Activated CD4-positive, CD25-positive, alpha-beta regulatory T cell treated with anti-CD3 and anti-CD28 coated beads, Interleukin-2, amount 50 U/mL, for 24 hours (primary cell): Measurements from ENCODE around the gene DPYD.
A peak's percentile ranks its signal among the peaks of the same experiment; 100 is the strongest.

Source experiments
- ATAC-seq, 2 donors: fragments of 150-1000 bp; cut with Tn5 transposase; one replicate each; pipeline ENCODE4 v1.10.0; 2021; ENCODE audit warnings: mild to moderate bottlenecking in 1 of 2, moderate library complexity in 1 of 2

The DPYD gene

DNA sequence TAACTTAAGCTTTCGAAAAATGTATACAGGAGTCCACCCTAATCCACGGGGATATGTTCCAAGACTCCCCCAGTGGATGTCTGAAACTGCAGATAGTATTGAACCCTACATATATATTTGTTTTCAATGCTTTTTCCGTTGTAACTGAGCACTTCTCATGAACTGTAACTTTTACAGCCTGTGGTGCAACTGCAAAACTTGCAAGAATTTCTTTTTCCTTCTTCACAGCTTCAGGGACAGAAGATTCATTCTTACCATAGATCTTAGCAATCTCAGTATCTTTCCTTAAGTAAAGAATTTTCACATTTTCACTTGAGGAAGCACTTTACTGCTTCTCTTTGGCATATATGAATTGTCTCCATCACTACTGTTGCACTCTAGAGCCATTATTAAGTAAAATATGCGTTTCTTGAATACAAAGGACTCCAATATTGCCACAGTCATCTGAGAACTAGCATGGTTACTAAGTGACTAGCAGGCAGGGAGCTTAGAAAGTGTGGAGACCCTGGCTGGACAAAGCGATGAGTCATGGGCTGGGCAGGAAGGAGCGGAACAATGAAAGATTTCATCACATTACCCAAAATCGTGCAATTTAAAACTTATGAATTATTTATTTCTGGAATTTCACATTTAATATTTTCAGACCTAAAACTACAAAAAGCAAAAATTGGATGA is 14.1 kb downstream of the DPYD start:
- no peak for ATAC-seq

- no peak for ATAC-seq
These were observed 15.5 kb downstream of the DPYD start for GRCh38 chr1:97905141-97905940.

- peak in 1 of 2 donors; percentile 24 for ATAC-seq
These were observed 16.3 kb downstream of the DPYD start for GRCh38 chr1:97904534-97904933.

DNA sequence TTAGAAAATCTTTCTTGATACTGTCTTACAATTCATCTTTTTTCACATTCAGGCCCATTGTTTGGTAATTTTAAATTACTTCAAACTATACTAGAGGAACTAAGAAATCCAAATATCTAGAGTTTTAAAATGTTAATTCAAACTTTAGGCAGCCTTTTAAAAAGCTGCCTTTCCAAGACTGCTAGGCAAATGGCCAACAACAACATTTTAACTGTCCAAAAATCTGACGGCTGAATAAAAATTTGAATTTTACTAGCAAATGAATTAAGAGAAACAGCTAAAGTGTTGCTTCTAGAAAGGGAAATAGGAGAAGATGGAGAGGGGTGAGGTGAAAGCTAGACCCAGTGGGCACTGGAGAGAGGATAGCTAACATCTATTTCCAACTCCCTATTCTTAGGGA is 17.2 kb downstream of the DPYD start:
- no peak for ATAC-seq

DNA sequence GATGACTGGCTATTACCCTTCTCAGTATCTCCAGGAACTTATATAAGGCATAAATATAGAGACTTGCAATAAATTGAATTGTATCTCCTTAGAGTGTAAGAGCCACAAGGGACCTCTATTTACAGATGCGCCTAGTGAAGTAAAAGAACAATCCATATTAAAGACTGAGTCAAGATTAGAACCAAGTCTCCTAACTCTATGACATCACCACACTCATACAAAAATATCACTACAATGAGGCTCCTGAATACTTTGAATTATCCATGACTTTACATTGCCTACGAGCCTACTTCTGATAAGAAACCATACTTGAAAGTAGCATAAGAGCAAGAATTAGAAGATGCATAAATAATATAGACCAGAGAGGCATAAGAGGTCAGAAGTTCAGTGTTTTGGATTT is 18.8 kb downstream of the DPYD start:
- no peak for ATAC-seq

DNA sequence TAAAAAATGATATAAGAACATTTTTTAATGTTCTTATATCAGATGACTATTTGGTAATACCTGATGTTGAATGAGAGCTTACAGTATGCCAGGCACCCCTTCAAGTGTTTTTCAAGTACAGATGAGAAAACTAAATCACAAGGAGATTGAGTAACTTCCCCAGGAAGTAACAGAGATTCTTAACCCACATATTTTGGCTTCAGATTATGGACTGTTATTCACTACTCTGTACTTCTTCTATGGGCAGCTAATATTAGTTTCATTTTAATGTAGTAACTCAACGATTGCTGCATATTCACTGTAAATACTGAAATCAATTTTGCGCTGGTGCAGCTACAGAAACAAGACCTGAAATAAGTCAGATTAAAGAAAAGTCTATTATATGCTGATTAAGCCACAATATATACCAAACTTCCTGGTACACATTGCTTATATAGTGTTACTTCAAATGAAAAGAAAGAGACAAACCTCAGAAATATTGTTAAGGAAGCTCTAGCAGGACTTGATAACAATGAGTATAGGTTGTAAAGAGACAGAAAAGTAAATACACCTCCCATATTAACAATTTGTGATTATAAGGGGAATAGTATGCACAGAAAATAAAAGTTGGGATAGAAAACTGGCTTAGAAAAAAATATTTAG is 19.7 kb downstream of the DPYD start:
- no peak for ATAC-seq

- ATAC-seq: no peak
These were observed 21.9 kb downstream of the DPYD start for GRCh38 chr1:97898948-97899347.

- no peak for ATAC-seq
These were observed 25.6 kb downstream of the DPYD start for GRCh38 chr1:97895278-97895677.

- no peak for ATAC-seq
These were observed 27.0 kb downstream of the DPYD start for GRCh38 chr1:97893844-97894243.

GRCh38 chr1:97886199-97886598 is 34.6 kb downstream of the DPYD start:
- no peak for ATAC-seq

DNA sequence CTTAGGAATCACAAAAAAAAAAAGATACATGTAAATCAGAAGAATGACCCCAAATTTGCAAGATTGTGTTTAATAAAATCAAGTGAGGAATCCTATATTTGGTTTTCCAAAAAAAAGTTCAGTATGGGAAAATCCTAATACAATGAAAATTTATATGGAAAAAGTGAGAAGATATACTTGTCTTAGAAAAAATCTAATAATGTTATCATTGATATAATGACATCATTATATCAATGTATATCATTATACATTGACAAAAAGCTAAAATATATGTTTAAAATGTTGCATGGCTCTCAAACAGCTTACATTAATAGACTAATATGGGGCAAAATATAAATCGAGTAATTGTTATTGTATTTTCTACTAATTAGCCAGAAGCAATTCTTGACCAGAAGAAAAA is 37.0 kb downstream of the DPYD start:
- no peak for ATAC-seq

DNA sequence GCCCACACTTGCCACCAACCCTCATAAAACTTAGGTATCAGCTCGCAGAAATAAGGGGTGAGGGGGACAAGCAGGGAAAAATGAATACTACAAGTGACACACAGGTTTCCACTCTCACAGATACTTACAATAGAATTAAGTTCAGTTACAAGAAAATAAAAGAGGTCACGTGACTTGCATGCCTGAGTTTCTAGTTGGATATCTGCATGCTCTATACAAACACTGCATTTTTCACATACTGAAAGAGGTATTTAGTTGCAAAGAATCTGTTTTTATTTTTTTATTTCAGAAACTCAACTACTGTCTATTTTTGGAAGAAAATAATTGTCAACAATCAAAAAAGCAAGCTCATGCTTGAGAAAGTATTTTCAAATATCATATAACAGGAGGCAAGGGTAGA is 43.5 kb downstream of the DPYD start:
- no peak for ATAC-seq

DNA sequence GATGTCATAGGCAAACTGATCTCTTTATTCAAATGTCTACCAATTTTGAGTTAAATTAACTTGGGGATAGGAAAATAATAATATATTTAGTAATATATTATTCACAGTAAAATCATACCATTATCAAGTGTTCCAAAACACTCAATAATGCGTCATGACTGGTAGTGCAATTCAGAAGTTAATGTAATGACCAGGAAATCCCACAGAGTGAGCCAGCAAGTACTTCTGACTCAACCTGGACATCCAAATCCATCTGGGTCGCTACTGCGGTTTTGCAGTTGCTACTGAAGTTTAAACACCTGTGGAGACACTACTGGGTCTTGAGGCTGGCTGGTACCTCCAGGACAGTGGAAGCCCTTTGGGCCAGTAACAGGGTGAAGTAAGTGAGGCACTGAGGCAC is 44.8 kb downstream of the DPYD start:
- no peak for ATAC-seq

GRCh38 chr1:97870589-97870988 is 50.2 kb downstream of the DPYD start:
- no peak for ATAC-seq

- ATAC-seq: no peak
These were observed 51.4 kb downstream of the DPYD start for GRCh38 chr1:97869441-97869840.

DNA sequence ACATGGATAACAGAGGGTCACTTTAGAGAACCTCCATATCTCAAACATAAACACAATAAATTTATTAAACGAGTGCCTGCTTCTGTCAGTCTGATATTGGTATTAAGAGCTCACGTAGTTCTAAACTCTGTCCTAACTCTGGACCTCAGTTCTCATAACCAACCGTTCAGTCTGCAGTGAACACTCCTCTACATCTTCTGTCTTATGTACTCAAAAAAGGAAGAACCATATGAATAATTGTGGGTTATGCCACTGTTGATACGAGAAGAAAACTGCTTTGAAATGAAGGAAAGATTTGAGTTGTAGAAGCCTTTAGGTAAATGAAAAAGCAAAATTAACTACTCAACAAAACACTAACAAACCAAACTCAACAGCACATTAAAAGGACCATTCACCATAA is 53.7 kb downstream of the DPYD start:
- ATAC-seq: no peak

GRCh38 chr1:97864615-97865014 is 56.2 kb downstream of the DPYD start:
- no peak for ATAC-seq

DNA sequence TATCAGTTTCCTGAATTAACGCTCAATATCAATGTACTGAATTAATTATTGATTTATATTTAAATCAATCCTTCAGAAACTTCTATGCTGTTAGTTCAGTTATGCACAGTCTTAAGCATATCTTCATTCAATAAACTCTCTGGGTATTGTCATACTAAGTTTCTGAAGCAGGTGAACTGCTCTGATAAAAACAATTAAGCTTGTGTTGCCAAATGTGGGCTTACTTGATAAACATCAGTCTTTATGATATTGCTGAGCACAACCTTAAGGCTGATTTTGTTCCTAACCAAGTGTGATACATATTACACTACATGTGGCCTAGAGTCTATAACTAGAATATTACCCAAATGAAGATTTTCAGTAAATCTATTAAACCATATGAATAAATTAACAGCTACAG is 67.6 kb downstream of the DPYD start:
- no peak for ATAC-seq

DNA sequence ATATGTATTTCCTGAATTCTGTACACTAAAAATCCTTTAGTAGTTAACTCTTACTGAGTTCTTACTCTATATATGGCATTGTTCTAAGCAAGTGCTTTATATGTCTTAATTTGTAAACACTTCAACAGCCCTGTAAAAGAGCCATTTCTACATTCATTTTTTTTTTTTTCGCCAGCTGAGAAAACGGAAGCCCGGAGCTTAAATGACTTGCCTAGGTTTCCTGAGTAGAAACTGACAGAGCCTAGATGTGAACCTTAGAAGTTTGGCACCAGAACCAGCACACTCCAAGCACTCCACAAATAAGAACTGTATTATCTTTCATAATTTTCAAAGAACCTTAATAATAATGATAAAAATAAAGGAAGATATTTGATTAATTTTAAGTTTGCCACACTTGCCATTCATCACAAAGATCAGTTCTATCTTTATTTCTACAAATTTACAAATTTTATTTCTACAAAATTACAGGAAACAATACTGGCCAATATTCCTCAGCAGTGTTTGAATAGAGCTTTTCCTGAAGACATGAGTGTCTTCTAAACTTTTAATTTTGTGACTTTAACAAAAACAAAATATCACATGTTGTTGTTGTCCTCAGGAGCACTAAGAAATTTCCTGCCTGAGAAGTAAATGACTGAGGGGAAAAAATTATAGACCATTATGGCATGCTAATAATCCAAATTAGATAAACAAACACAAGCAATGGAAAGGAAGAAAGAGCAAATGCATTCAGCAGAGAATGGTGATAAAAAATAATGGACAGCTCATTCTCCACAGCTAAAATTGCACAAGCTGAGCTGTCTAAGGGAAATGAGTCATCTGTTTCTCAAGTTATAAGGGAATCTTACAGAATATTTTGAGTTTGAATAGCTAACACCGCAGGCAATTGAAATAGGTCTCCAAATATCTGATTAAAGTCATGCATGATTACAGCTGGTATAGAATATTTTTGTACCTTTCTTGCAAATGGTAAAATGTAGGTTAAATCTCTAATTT is 71.2 kb downstream of the DPYD start:
- ATAC-seq: peak; percentile 51 to 68

DNA sequence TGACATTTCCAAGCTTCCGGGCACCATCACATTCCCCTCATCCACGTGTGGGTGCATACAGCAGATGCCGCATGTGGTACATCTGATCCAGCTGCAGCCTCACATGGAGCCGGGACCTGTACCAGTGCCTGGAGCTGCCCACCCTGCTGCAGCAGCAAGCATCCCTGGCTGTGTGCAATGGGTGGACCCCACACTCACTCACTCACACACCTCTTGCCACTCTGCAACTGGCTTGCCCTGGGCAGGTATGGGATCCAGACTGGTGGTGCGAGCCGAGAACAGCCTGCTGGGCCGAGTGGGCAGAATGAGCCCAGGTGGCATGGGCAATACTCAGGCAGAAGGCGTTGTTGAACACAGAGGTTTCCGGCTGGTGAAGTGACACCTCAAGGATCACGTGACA is 75.0 kb downstream of the DPYD start:
- no peak for ATAC-seq

DNA sequence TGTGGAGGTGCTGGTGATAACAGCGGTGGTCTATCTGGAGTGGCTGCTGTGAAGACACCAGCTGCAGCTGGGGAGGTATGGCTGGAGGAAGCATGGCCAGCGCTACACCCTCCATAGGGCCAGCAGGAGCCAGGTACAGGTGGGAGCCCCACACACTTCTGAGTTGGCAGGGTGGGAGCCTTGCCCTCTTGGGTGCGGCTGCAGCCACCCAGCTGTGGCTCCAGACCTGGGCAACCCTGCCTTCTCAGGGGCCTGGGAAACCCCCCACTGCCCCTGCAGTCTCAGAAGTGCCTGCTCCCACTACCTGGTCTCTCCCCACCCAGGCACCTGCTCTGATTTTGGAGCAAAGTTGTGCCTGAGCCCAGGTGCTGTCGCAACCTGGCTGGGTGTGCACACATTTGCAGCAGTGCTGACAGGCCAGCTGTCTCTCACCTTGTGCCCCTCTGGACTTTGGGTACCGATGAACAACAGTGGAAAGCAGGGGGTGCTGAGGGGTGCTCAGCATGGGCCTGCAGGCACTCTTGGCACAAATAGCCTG is 76.2 kb downstream of the DPYD start:
- ATAC-seq: no peak

DNA sequence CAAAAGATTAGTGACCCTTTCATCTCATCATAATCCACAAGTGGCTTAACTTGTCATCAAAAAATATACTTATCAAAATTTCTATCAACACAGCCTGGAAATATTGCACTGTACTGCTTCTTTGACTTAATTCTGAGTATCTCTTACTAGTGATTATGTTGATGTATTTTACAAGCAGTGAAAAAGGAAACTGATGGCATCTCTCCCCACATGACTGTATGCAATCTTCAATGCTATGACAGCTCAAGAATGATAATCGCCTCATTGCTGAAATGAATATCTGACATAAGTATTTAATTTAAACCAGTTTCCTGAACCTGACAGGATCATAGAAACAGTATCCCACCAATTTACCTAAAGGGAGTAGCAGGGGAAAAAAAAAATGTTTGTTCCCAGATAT is 79.5 kb downstream of the DPYD start:
- no peak for ATAC-seq

DNA sequence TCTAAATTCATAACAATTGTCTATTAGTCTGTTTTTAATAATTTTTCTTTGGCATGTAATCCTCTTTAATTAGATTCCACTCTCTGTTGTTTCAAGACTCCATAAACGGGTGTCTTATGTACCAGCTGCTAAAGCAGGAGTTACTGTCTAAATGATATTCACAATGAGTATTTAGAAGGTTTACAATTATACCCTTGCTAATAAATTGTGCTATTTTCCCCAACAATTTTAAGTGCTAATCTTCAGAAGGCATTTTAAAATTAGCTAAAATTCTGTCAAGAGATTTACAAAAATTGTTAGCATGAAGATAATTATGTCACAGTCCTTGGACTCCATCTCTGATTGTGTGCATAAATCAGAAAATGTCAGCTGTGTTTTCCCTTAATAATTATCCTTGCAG is 83.7 kb downstream of the DPYD start:
- no peak for ATAC-seq
